CD14-positive monocyte (primary cell): ENCODE measurements around the gene SP6. TPM values are rescaled to one million over a fixed set of nuclear protein-coding genes. Genes with fewer than 3 reads are reported as not detected.
A peak's percentile ranks its signal among the peaks of the same experiment; 100 is the strongest.

ENCODE experiments used
- DNase-seq, 3 donors: peaks; one replicate each; pipeline ENCODE4 v3.0.0-alpha.2; 2011 to 2022
- H2AFZ ChIP-seq: 2 replicates; pipeline ENCODE4 v1.6.0; 2012; ENCODE audit warnings: mild to moderate bottlenecking, low read depth, low read length, inconsistent platforms; ENCODE audit not compliant: insufficient read depth, poor library complexity, severe bottlenecking
- H3K27ac ChIP-seq, 2 donors: 1 replicate in 1 of 2; 2 replicates in 1 of 2; pipeline ENCODE4 v1.5.1; 2012 to 2013; ENCODE audit warnings: low read length in 2 of 2, control low read depth in 1 of 2, inconsistent platforms in 1 of 2, low read depth in 1 of 2, mild to moderate bottlenecking in 1 of 2
- H3K27me3 ChIP-seq, 2 donors: one replicate each; pipeline versions ENCODE4 v1.6.0 to v1.6.1; 2011 to 2013; ENCODE audit warnings: low read length in 2 of 2; ENCODE audit not compliant: control insufficient read depth in 2 of 2, insufficient read depth in 2 of 2
- H3K36me3 ChIP-seq, 2 donors: replicated peaks in 1 of 2; 1 replicate in 1 of 2; 2 replicates in 1 of 2; pipeline versions ENCODE4 v1.5.1 to v1.6.1; 2012 to 2013; ENCODE audit warnings: low read length in 2 of 2, control low read depth in 1 of 2, inconsistent platforms in 1 of 2, mild to moderate bottlenecking in 1 of 2; ENCODE audit not compliant: insufficient read depth in 2 of 2, control insufficient read depth in 1 of 2
- H3K4me1 ChIP-seq, 2 donors: 1 replicate in 1 of 2; 2 replicates in 1 of 2; pipeline versions ENCODE4 v1.5.1 to v1.6.1; 2012 to 2013; ENCODE audit warnings: low read length in 2 of 2, control low read depth in 1 of 2, inconsistent platforms in 1 of 2, mild to moderate bottlenecking in 1 of 2, moderate library complexity in 1 of 2; ENCODE audit not compliant: insufficient read depth in 2 of 2, control insufficient read depth in 1 of 2
- H3K4me2 ChIP-seq: replicated peaks from 2 replicates; pipeline ENCODE3; 2012; ENCODE audit warnings: low read length, moderate library complexity, mild to moderate bottlenecking; ENCODE audit not compliant: poor library complexity, severe bottlenecking; ENCODE audit errors: extremely low read depth
- H3K4me3 ChIP-seq, 3 experiments: fragments of 200-600 bp in 1 of 3; sonication (generic) in 1 of 3; replicated peaks in 1 of 3; 1 replicate in 2 of 3; 2 replicates in 1 of 3; pipeline ENCODE4 v1.5.1; 2011 to 2013; ENCODE audit warnings: low read length in 3 of 3, mild to moderate bottlenecking in 3 of 3, control low read depth in 2 of 3, low read depth in 2 of 3, inconsistent platforms in 1 of 3, moderate library complexity in 1 of 3
- H3K79me2 ChIP-seq: 2 replicates; pipeline ENCODE4 v1.6.0; 2012; ENCODE audit warnings: mild to moderate bottlenecking, control low read depth, inconsistent platforms, low read length, moderate library complexity; ENCODE audit not compliant: insufficient read depth
- H3K9ac ChIP-seq: 2 replicates; pipeline ENCODE4 v1.6.0; 2017; ENCODE audit warnings: low read length, mild to moderate bottlenecking; ENCODE audit not compliant: insufficient read depth, poor library complexity, severe bottlenecking
- H3K9me3 ChIP-seq, 2 donors: replicated peaks in 1 of 2; 1 replicate in 1 of 2; 2 replicates in 1 of 2; pipeline versions ENCODE4 v1.5.1 to v1.6.1; 2012 to 2013; ENCODE audit warnings: low read length in 2 of 2, control low read depth in 1 of 2; ENCODE audit not compliant: control insufficient read depth in 1 of 2, insufficient read depth in 1 of 2
- H4K20me1 ChIP-seq: 2 replicates; pipeline ENCODE4 v1.6.0; 2012; ENCODE audit warnings: mild to moderate bottlenecking, low read length, control low read depth, moderate library complexity; ENCODE audit not compliant: insufficient read depth
- H3K27ac Mint-ChIP-seq, 7 donors: one replicate each; pipeline ENCODE4 v1.8.0; 2020; ENCODE audit warnings: mild to moderate bottlenecking in 7 of 7, mixed read lengths in 7 of 7, moderate library complexity in 6 of 7, inconsistent platforms in 2 of 7
- H3K27me3 Mint-ChIP-seq, 3 donors: one replicate each; pipeline ENCODE4 v1.8.0; 2021 to 2022; ENCODE audit warnings: low read depth in 3 of 3, mild to moderate bottlenecking in 3 of 3, mixed read lengths in 3 of 3, moderate library complexity in 3 of 3, inconsistent platforms in 1 of 3
- H3K36me3 Mint-ChIP-seq, 2 donors: one replicate each; pipeline ENCODE4 v1.8.0; 2020; ENCODE audit warnings: mixed read lengths in 2 of 2, inconsistent platforms in 1 of 2, mild to moderate bottlenecking in 1 of 2
- H3K4me1 Mint-ChIP-seq: one replicate; pipeline ENCODE4 v1.8.0; 2020; ENCODE audit warnings: mild to moderate bottlenecking, mixed read lengths
- H3K4me3 Mint-ChIP-seq, 2 donors: one replicate each; pipeline ENCODE4 v1.8.0; 2020; ENCODE audit warnings: mild to moderate bottlenecking in 2 of 2, mixed read lengths in 2 of 2, moderate library complexity in 1 of 2
- H3K9me3 Mint-ChIP-seq, 7 donors: one replicate each; pipeline ENCODE4 v1.8.0; 2020 to 2022; ENCODE audit warnings: mixed read lengths in 7 of 7, mild to moderate bottlenecking in 6 of 7, moderate library complexity in 6 of 7, inconsistent platforms in 2 of 7
- CTCF ChIP-seq: fragments of 200-600 bp; IDR thresholded peaks from one replicate; pipeline ENCODE4 v1.8.0; 2022; ENCODE audit warnings: antibody characterized with exemption, mild to moderate bottlenecking
- WGBS: methylation state at CpG from one replicate; pipeline ENCODE4 v1.1.5; 2013; ENCODE audit warnings: missing lambda C conversion rate; ENCODE audit not compliant: insufficient coverage; 5-methylcytosine and 5-hydroxymethylcytosine counted together
- intact Hi-C, 2 donors: fragments of 100-400 bp; cut with micrococcal nuclease; formaldehyde crosslinking; loops; one replicate each; pipeline versions ENCODE4 v1.15.0 to v1.15.1; 2023
- polyA plus RNA-seq, 3 donors: library from polyadenylated mRNA; depleted of rRNA in 1 of 3; unstranded in 2 of 3; stranded (reverse) in 1 of 3; fragments of 300-500 nt in 2 of 3; fragments of >200 nt in 1 of 3; fragmentation: Illumina TruSeq in 2 of 3; gene quantifications; 1 replicate in 2 of 3; 2 replicates in 1 of 3; pipeline ENCODE4 v1.2.3, GENCODE V29; 2012 to 2021

The SP6 gene
- polyA plus RNA-seq, 3 donors = 0.06 TPM; not detected in 2

DNA sequence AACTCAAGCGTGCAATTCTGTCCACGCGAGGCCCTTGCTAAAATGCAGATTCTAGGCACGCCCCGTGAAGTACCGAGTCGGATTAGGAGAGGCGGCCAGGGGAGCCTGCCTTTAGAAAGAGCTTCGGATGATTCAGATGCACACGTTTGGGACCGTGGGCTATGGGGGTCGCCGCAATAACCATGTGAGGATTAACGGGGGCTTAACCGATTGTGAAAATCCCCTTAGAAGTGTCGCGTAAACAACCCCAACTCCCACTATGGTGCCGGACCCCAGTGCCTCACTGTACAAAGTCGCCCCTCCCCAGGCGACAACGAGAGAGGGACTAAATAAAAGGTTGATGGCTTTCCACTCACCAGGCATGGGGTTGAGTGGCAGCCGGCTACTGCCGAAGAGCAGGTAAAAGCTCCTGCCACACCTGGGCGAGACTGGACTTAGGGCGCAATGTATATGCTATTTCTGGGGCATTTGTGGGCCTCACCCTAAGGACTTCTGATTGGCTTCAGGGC is 44.4 kb upstream of the SP6 start:
- H3K79me2 ChIP-seq = peaks cover 51% of the 10 kb centered on the region
- no peak for DNase-seq
- peak overlapping the region; percentile 91 to 95 for H3K4me3 Mint-ChIP-seq
- intact Hi-C loops = loop anchor here (1.0 to 10.0 kb wide), 5 partner anchors 49 to 231 kb away; partner anchors contain the start of genes CDK5RAP3 (in 1 of the 2) and PNPO (in 1 of the 2)
- WGBS = 0% methylated on average over 13 of the region's 25 CpGs
- no peaks in the 10 kb centered on the region for H3K9me3 Mint-ChIP-seq
- no peaks in the 10 kb centered on the region for H3K27me3 ChIP-seq
- peaks cover 14 to 16% of the 10 kb centered on the region in 2 donors for H3K36me3 Mint-ChIP-seq
- H3K27me3 Mint-ChIP-seq = no peaks in the 10 kb centered on the region
- H2AFZ ChIP-seq = peak overlapping the region; percentile 97
- H3K4me3 ChIP-seq = peak overlapping the region; percentile 86 to 99 (median 86)
- peak overlapping the region; percentile 51 to 95 for H3K27ac ChIP-seq
- peak overlapping the region; percentile 92 for H3K4me2 ChIP-seq
- peaks cover 45% of the 10 kb centered on the region for H3K4me1 Mint-ChIP-seq
- H3K9me3 ChIP-seq = no peaks in the 10 kb centered on the region
- peaks cover 28 to 60% of the 10 kb centered on the region in 2 donors for H3K4me1 ChIP-seq
- no peak for TF ChIP-seq CTCF
- H3K36me3 ChIP-seq = peaks cover 5 to 16% of the 10 kb centered on the region in 2 donors
- H3K9ac ChIP-seq = peak overlapping the region; percentile 91
- H4K20me1 ChIP-seq = no peaks in the 10 kb centered on the region
- peak overlapping the region; percentile 85 to 97 (median 92) for H3K27ac Mint-ChIP-seq

GRCh38 chr17:47894498-47895346 is 43.8 kb upstream of the SP6 start:
- H3K9me3 ChIP-seq = no peaks in the 10 kb centered on the region
- H2AFZ ChIP-seq = peak overlapping the region; percentile 97
- peak overlapping the region; percentile 51 to 95 for H3K27ac ChIP-seq
- DNase-seq = no peak
- H3K36me3 ChIP-seq = peaks cover 2 to 9% of the 10 kb centered on the region in 2 donors
- peaks cover 47% of the 10 kb centered on the region for H3K4me1 Mint-ChIP-seq
- no peaks in the 10 kb centered on the region for H4K20me1 ChIP-seq
- H3K4me2 ChIP-seq = peak overlapping the region; percentile 92
- H3K4me1 ChIP-seq = peaks cover 28 to 65% of the 10 kb centered on the region in 2 donors
- H3K27me3 Mint-ChIP-seq = no peaks in the 10 kb centered on the region
- H3K4me3 Mint-ChIP-seq = peak overlapping the region; percentile 91 to 95
- H3K36me3 Mint-ChIP-seq = peaks cover 9 to 11% of the 10 kb centered on the region in 2 donors
- no peaks in the 10 kb centered on the region for H3K9me3 Mint-ChIP-seq
- H3K79me2 ChIP-seq = peaks cover 44% of the 10 kb centered on the region
- no peaks in the 10 kb centered on the region for H3K27me3 ChIP-seq
- intact Hi-C loops = loop anchor here (1.0 to 10.0 kb wide), 5 partner anchors 50 to 230 kb away; partner anchors contain the start of genes CDK5RAP3 (in 1 of the 2) and PNPO (in 1 of the 2)
- H3K4me3 ChIP-seq = peak overlapping the region; percentile 86 to 99 (median 86)
- TF ChIP-seq CTCF = no peak
- 73% methylated on average over 3 of the region's 11 CpGs for WGBS
- H3K27ac Mint-ChIP-seq = peak overlapping the region; percentile 62 to 97 (median 89)
- H3K9ac ChIP-seq = peak overlapping the region; percentile 91
